Germinal center (tissue), 1 donor: ENCODE results near the gene RPS23.
"Not testable (repeated sequence)": the region's sequence is repeated elsewhere in the genome, so short reads cannot be mapped to it uniquely, and the experiment has no call there.

Source experiments
- DNase-seq: peaks from one replicate; pipeline ENCODE4 v3.0.0; 2012; ENCODE audit warnings: mixed read lengths, low spot score

RPS23 gene

GRCh38 chr5:82287625-82288024 lies 9.5 kb upstream of the RPS23 start:
- no peak for DNase-seq

GRCh38 chr5:82285206-82285605 lies 7.1 kb upstream of the RPS23 start:
- no peak for DNase-seq

GRCh38 chr5:82283893-82284292 lies 5.7 kb upstream of the RPS23 start:
- no peak for DNase-seq

GRCh38 chr5:82278711-82279370 lies 687 bp upstream of the RPS23 start:
- no peak for DNase-seq

GRCh38 chr5:82277613-82277986 lies 554 bp downstream of the RPS23 start:
- DNase-seq, result no peak

GRCh38 chr5:82276800-82277612 lies 1.1 kb downstream of the RPS23 start:
- no peak for DNase-seq

- DNase-seq, result no peak
Measured at GRCh38 chr5:82275216-82275664, 2.9 kb downstream of the RPS23 start.

GRCh38 chr5:82274343-82275211 lies 3.6 kb downstream of the RPS23 start:
- no peak for DNase-seq

GRCh38 chr5:82273426-82273825 lies 4.7 kb downstream of the RPS23 start:
- DNase-seq, result not testable (repeated sequence)

- DNase-seq, result not testable (repeated sequence)
Measured at GRCh38 chr5:82272571-82273356, 5.4 kb downstream of the RPS23 start.

GRCh38 chr5:82269363-82269762 lies 8.8 kb downstream of the RPS23 start:
- not testable (repeated sequence) for DNase-seq

GRCh38 chr5:82267297-82267933 lies 10.7 kb downstream of the RPS23 start:
- not testable (repeated sequence) for DNase-seq

- DNase-seq, result no peak
Measured at GRCh38 chr5:82265047-82265446, 13.1 kb downstream of the RPS23 start.

GRCh38 chr5:82259172-82259800 lies 18.9 kb downstream of the RPS23 start:
- no peak for DNase-seq

- no peak for DNase-seq
Measured at GRCh38 chr5:82257729-82258128, 20.4 kb downstream of the RPS23 start.

GRCh38 chr5:82257247-82257646 lies 20.9 kb downstream of the RPS23 start:
- no peak for DNase-seq

GRCh38 chr5:82255844-82256243 lies 22.3 kb downstream of the RPS23 start:
- no peak for DNase-seq

GRCh38 chr5:82252744-82253143 lies 25.4 kb downstream of the RPS23 start:
- no peak for DNase-seq

- DNase-seq, result no peak
Measured at GRCh38 chr5:82246960-82247574, 31.1 kb downstream of the RPS23 start.
